Measurements from ENCODE around the gene SUDS3. TPM values are rescaled to one million over a fixed set of nuclear protein-coding genes. Genes with fewer than 3 reads are reported as not detected.

Gene SUDS3
- total RNA-seq, 1 experiment from 2014 or later, result 50.5 TPM

DNA sequence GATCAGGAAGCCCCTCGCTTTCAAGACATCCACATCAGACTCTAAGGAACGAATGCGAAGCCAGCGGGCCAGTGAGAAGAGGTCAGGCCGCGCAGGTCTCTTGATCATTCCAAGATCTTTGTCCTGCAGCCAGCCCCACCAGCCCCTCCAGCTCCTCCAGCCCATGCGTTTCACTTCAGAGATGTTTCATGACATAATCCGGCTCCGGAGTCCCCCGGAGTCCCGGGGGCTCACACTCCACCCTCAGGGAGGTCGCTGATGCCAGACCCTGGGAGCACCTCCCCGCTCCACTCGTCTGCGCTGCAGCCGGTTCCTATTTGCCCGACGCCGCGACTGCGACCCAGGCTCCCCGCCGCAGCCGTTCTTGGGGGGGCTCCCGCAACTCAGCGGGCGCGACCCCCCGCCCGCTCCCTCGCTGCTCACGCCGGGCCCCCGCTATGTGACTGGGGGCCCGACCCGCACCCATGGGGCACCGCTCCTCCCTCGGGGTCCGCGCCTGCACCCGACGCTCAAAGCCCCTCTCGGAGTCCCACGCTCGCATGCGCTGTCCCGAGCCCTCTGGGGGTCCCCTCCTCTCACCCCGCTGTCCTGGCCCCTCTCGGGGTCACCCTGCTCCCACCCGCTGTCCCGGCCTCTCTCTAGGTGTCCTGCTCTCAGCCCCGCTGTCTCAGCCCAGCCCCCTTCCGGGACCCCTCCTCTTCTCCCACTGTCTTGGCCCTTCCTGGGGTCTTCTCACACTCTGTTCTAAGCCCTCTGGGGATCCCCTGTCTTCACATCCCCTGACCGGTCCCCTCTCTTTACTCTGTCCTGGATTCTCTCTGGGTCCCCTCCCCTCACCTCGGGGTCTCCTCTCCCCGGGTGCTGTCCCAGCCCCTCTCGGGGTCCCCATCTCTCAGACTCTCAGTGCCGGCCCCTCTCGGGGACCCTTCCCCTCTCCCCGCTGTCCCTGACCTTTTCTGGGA, 4.8 kb upstream of the SUDS3 start:
- H3K4me3 Mint-ChIP-seq (ENCODE audit: low read depth, unreplicated experiment), result peak overlapping the region; percentile 99
- intact Hi-C loops (cut with micrococcal nuclease; ENCODE audit: unreplicated experiment), result loop anchor here (5.0 to 10.0 kb wide), 2 partner anchors 69 to 317 kb away; no protein-coding TSS in a partner anchor
- CTCF ChIA-PET, result no interaction called here
- no peaks in the 10 kb centered on the region for H3K27me3 Mint-ChIP-seq (ENCODE audit: unreplicated experiment)
- H3K36me3 Mint-ChIP-seq (ENCODE audit: insufficient read depth, unreplicated experiment), result peaks cover 40% of the 10 kb centered on the region
- TF ChIP-seq, protein P1, sequence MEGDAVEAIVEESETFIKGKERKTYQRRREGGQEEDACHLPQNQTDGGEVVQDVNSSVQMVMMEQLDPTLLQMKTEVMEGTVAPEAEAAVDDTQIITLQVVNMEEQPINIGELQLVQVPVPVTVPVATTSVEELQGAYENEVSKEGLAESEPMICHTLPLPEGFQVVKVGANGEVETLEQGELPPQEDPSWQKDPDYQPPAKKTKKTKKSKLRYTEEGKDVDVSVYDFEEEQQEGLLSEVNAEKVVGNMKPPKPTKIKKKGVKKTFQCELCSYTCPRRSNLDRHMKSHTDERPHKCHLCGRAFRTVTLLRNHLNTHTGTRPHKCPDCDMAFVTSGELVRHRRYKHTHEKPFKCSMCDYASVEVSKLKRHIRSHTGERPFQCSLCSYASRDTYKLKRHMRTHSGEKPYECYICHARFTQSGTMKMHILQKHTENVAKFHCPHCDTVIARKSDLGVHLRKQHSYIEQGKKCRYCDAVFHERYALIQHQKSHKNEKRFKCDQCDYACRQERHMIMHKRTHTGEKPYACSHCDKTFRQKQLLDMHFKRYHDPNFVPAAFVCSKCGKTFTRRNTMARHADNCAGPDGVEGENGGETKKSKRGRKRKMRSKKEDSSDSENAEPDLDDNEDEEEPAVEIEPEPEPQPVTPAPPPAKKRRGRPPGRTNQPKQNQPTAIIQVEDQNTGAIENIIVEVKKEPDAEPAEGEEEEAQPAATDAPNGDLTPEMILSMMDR (IDR thresholded peaks at IDR 0.05; ENCODE audit: unreplicated experiment), result no peak
- DNase-seq, result peak; percentile 24
- BruUV-seq (replicated peaks), result no TSS peak
- no peaks in the 10 kb centered on the region for H3K9me3 Mint-ChIP-seq (ENCODE audit: low read depth, unreplicated experiment)
- peak overlapping the region; percentile 93 for H3K27ac Mint-ChIP-seq (ENCODE audit: unreplicated experiment)
- peaks cover 16% of the 10 kb centered on the region for H3K4me1 Mint-ChIP-seq (ENCODE audit: low read depth, unreplicated experiment)

DNA sequence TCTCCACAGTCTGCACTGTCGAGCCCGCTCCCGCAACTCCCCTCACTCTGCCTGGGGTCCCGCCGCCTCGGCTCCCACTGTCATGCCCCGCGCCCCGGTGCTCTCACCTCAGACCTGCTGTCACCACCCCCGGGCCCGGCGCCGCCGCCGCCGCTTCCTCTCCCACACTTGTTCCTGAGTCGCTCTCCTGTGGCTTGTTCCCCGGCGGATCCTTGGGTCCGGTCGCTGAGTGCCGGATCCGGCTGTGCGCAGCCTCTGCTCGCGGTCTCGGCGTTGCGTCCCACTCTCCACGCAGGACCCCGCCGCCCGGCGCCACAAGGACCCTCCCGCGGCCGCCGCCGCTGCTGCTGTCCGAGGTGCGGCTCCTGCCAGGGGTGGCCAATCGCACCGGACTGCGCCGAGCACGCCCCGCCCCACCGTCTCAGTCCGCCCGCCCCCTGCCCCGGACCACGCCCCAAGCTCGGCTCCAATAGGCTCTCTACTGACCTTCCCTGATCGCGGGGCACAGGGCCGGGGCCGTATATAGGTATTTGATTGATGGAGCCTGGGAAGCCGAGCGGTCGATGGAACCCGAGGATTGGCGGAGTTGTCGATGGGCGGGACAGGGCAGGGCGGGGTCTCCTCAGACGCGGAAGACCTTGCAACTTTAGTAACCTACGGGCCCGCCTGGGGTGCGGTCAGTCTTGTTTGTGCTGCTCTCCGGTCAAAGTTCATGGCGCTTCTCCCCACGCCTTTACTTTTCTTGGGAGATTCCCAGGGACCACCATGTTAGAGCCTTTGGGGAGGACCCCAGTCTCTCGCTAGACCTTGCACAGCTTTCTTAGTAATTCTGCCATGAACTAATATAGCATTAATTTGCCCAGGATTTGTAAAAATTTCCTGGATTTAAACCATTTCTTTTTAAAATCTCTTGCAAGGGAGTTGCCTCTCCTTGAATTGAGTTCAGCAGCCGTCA, 3.5 kb upstream of the SUDS3 start, which contains the start of gene TAOK3:
TAOK3 (minus strand) TSS at position 367 of the 955 bp plus-strand sequence. CDS start 117,340 bp downstream, outside the sequence.
- no peaks in the 10 kb centered on the region for H3K27me3 Mint-ChIP-seq (ENCODE audit: unreplicated experiment)
- H3K27ac Mint-ChIP-seq (ENCODE audit: unreplicated experiment), result peak within 1 kb of the TSS; percentile 93
- CTCF ChIA-PET, result interaction anchor here (0.5 to 2.1 kb wide), 13 partner anchors 10 to 1530 kb away, joined by 3 to 12 read pairs (median 3); no protein-coding TSS in a partner anchor
- intact Hi-C loops (cut with micrococcal nuclease; ENCODE audit: unreplicated experiment), result loop anchor here (5.0 to 10.0 kb wide), 2 partner anchors 71 to 318 kb away; no protein-coding TSS in a partner anchor
- H3K9me3 Mint-ChIP-seq (ENCODE audit: low read depth, unreplicated experiment), result no peaks in the 10 kb centered on the region
- no TSS peak for BruUV-seq (replicated peaks)
- H3K4me1 Mint-ChIP-seq (ENCODE audit: low read depth, unreplicated experiment), result peaks cover 16% of the 10 kb centered on the region
- DNase-seq, result peak; percentile 99
- TF ChIP-seq, protein P1 (IDR thresholded peaks at IDR 0.05; ENCODE audit: unreplicated experiment), result no peak
- peaks cover 52% of the 10 kb centered on the region for H3K36me3 Mint-ChIP-seq (ENCODE audit: insufficient read depth, unreplicated experiment)
- peak within 1 kb of the TSS; percentile 99 for H3K4me3 Mint-ChIP-seq (ENCODE audit: low read depth, unreplicated experiment)

DNA sequence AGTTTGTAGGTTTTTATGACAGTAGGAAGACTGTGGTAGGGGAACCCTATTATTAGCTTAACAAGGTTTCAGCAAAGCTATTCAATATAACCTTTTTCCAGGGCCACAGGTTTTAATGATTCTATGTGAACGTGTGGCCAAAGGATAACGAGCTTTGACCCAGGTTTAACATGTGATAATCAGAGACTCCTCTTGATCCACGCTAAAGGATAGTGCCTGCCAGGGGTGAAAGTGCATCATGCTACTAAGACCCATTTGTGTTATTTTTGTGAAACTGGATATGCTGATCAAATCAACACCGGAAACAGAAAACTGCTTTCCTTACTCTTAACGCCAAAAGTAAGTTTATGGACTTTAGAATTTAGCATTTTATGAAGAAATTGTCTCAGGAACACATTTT, 2.7 kb upstream of the SUDS3 start:
- Mint-ChIP-seq H3K36me3 (ENCODE audit: insufficient read depth, unreplicated experiment) (peaks cover 59% of the 10 kb centered on the region), H3K9me3 (ENCODE audit: low read depth, unreplicated experiment) (no peaks in the 10 kb centered on the region), H3K27me3 (ENCODE audit: unreplicated experiment) (no peaks in the 10 kb centered on the region), H3K27ac (ENCODE audit: unreplicated experiment) (peak overlapping the region; percentile 93), H3K4me1 (ENCODE audit: low read depth, unreplicated experiment) (peaks cover 16% of the 10 kb centered on the region), H3K4me3 (ENCODE audit: low read depth, unreplicated experiment) (peak overlapping the region; percentile 99)
- CTCF ChIA-PET, result interaction anchor here (1.2 to 2.1 kb wide), 3 partner anchors 15 to 192 kb away, joined by 3 to 12 read pairs (median 5); no protein-coding TSS in a partner anchor
- no TSS peak for BruUV-seq (replicated peaks)
- no peak for DNase-seq
- TF ChIP-seq, protein P1 (IDR thresholded peaks at IDR 0.05; ENCODE audit: unreplicated experiment), result no peak
- intact Hi-C loops (cut with micrococcal nuclease; ENCODE audit: unreplicated experiment), result loop anchor here (5.0 to 10.0 kb wide), 2 partner anchors 71 to 319 kb away; no protein-coding TSS in a partner anchor

Measured in Calu3 (cell line).